OCI-LY1 (cell line): Measurements from ENCODE around the gene ARHGEF37.

ENCODE experiments used
- CTCF ChIP-seq: fragments of 200-600 bp; sonication (generic), shearing (Covaris generic); IDR thresholded peaks from 2 replicates; pipeline ENCODE4 v1.5.1; 2017; ENCODE audit warnings: mild to moderate bottlenecking, antibody characterized with exemption, low read length, moderate library complexity, mixed read lengths
- EZH2 ChIP-seq: fragments of 200-600 bp; sonication (generic), shearing (Covaris generic); IDR thresholded peaks from 2 replicates; pipeline ENCODE4 v1.8.0; 2017; ENCODE audit warnings: borderline replicate concordance, mixed run types, mild to moderate bottlenecking, antibody characterized with exemption, low read length, moderate library complexity, mixed read lengths

- TF ChIP-seq CTCF = no peak
- no peak for TF ChIP-seq EZH2
These were observed 48.9 kb upstream of the ARHGEF37 start for GRCh38 chr5:149532413-149532812.
